ENCODE results near the gene TMPRSS3. TPM values are rescaled to one million over a fixed set of nuclear protein-coding genes. Genes with fewer than 3 reads are reported as not detected.

Gene TMPRSS3
- total and polyA plus RNA-seq, 8 donors, result 3.1 to 11.6 (median 7.9) TPM

DNA sequence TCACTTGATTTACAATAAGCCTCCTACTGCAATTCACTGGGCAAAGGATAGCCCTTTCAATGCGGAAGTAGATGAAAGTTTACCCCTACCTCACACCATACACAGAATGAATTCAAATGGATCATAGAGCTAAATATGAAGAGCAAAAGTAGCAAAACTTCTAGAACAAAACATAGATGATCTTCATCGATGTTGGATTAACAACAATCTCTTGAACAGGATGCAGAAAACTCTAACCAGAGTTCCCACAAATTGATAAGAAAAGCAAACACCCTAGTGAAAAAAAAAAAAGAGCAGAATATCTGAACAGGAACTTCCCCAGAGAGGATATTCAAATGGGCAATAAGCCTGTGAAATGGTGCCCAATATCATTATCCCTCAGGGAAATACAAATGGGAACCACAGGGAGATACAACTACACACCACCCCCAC is 6.0 kb upstream of the TMPRSS3 start:
- ATAC-seq (peak in 2 of 4 donors; percentile 56 to 58), FAIRE-seq (no peak), DNase-seq (no peak)
- 63 to 65% methylated on average over 2 of the region's 2 CpGs for WGBS, 2 donors
- intact Hi-C loops (cut with DNase I), result no loop called here
- Histone ChIP-seq H3K4me3 (no peak overlapping the region), H3K9me3 (no peaks in the 10 kb centered on the region), H3K27ac (peak overlapping the region in 1 of 4 donors; percentile 20), H3K27me3 (no peaks in the 10 kb centered on the region), H3K36me3 (no peaks in the 10 kb centered on the region), H3K4me1 (peaks cover 0 to 4% (median 0%) of the 10 kb centered on the region in 3 donors)
- TF ChIP-seq, protein P1, sequence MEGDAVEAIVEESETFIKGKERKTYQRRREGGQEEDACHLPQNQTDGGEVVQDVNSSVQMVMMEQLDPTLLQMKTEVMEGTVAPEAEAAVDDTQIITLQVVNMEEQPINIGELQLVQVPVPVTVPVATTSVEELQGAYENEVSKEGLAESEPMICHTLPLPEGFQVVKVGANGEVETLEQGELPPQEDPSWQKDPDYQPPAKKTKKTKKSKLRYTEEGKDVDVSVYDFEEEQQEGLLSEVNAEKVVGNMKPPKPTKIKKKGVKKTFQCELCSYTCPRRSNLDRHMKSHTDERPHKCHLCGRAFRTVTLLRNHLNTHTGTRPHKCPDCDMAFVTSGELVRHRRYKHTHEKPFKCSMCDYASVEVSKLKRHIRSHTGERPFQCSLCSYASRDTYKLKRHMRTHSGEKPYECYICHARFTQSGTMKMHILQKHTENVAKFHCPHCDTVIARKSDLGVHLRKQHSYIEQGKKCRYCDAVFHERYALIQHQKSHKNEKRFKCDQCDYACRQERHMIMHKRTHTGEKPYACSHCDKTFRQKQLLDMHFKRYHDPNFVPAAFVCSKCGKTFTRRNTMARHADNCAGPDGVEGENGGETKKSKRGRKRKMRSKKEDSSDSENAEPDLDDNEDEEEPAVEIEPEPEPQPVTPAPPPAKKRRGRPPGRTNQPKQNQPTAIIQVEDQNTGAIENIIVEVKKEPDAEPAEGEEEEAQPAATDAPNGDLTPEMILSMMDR (IDR thresholded peaks at IDR 0.05), result no peak

DNA sequence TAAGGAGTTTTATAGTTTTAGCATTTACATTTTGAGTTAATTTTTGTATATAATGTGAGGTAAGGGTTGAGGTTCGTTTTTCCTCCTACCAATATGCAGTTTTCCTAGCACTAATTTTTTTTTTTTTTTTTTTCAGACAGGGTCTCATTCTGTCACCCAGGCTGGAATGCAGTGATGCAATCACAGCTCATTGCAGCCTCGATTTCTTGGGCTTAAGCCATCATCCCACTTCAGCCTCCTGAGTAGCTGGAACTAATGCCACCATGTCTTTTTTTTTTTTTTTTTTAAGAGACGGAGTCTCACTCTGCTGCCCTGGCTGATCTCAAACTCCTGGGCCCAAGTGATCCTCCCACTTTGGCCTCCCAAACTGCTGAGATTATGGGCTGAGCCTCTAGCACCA is 5.3 kb upstream of the TMPRSS3 start:
- intact Hi-C loops (cut with DNase I), result no loop called here
- Histone ChIP-seq H3K27ac (no peak overlapping the region), H3K9me3 (no peaks in the 10 kb centered on the region), H3K4me1 (peaks cover 0 to 4% (median 0%) of the 10 kb centered on the region in 3 donors), H3K4me3 (no peak overlapping the region), H3K36me3 (no peaks in the 10 kb centered on the region), H3K27me3 (no peaks in the 10 kb centered on the region)
- ATAC-seq (peak in 3 of 4 donors; percentile 23 to 70 (median 56)), FAIRE-seq (no peak), DNase-seq (no peak)
- TF ChIP-seq, protein P1 (IDR thresholded peaks at IDR 0.05), result no peak
- 36 to 38% methylated on average over 3 of the region's 3 CpGs for WGBS, 2 donors

DNA sequence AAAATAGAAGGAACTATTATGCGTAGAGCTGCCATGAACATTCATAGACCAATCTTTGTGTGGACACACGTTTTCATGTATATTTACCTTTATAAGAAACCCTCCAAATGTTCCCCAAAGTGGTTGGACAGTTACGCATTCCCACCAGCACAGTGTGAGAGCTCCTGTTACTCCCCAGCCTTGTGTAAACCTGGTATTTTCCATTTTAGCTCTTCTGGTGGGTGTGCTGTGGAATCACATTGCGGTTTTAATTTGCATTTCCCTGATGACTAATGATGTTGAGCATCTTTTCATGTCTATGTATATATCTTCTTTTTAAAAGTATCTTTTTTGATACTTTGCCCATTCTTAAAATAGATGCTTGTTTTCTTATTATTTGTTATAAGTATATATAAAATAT is 4.7 kb upstream of the TMPRSS3 start:
- H3K4me3 ChIP-seq, result no peak overlapping the region
- H3K27me3 ChIP-seq, result no peaks in the 10 kb centered on the region
- no peaks in the 10 kb centered on the region for H3K9me3 ChIP-seq
- H3K36me3 ChIP-seq, result no peaks in the 10 kb centered on the region
- ATAC-seq (no peak), FAIRE-seq (no peak), DNase-seq (no peak)
- H3K4me1 ChIP-seq, result peaks cover 0 to 4% (median 0%) of the 10 kb centered on the region in 3 donors
- H3K27ac ChIP-seq, result no peak overlapping the region
- TF ChIP-seq, protein P1 (IDR thresholded peaks at IDR 0.05), result no peak
- intact Hi-C loops (cut with DNase I), result no loop called here
- 75 to 80% methylated on average over 4 of the region's 4 CpGs for WGBS, 2 donors

DNA sequence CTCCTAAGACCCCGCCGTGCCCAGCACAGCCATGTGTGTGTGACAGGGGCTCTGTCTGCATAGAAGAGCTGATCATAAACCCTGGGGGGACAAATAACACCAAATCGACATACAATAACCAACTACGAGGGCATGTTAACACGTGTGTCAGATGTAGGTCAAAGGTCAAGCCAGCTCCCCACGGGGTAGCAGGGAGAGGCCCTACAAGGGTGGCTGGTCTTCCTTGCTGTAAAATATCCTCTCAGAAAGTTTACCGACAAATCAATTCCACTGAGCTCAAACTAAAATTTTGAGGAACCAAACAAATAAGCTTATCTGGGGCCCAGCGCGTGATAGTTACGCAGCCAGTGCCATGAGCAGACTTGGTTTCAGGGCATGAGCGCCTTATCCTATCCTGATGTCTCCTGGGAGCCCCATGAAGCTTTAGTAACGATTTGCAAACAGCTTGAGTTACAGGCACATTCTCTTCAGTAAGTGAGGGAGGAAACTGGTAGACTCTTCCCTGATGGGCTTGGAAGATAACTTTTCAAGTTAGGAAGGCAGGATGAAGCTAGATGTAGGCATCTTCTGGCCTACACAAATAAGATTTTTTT is 2.7 kb upstream of the TMPRSS3 start:
- H3K9me3 ChIP-seq, result no peaks in the 10 kb centered on the region
- peaks cover 0 to 4% (median 0%) of the 10 kb centered on the region in 3 donors for H3K4me1 ChIP-seq
- DNase-seq, result no peak
- H3K27me3 ChIP-seq, result no peaks in the 10 kb centered on the region
- 71 to 73% methylated on average over 12 of the region's 12 CpGs for WGBS, 2 donors
- intact Hi-C loops (cut with DNase I), result no loop called here
- no peak overlapping the region for H3K4me3 ChIP-seq
- FAIRE-seq, result no peak
- H3K27ac ChIP-seq, result no peak overlapping the region
- no peak for ATAC-seq
- TF ChIP-seq, protein P1 (IDR thresholded peaks at IDR 0.05), result no peak
- H3K36me3 ChIP-seq, result no peaks in the 10 kb centered on the region

DNA sequence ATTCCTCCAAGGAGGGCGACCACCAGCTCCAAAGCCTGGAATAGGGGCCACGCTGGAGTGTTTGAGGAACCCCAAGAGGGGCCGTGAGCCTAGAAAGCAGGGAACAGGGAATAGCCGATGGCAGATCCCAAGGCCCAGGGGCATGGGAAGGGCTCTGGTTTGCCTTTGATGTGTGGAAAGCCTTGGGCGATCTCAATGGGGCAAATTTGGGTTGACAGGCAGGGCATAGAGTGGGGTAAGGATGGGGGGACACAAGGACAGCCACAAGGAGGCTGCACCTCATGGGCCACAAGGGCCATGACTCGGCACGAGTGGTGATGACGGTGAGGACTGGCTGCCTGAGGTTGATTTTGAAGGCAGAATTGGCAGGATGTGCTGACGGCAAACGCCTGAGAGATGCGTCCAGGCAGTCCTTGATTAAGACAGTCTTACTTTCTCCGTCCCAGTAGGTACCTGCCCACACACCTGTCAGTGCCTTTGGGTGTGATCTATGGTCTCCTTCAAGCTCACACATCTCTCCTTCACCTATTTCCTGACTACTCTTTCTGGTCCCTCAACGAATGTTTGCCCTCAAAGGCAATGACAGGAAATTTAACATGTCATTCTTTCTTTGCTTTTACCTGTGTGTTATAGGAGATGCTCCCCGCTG is 2.0 kb upstream of the TMPRSS3 start:
- intact Hi-C loops (cut with DNase I), result no loop called here
- ATAC-seq (no peak), DNase-seq (no peak)

More for the DNA sequence above, 2.0 kb upstream of the TMPRSS3 start:
- WGBS, 2 donors, result 79 to 90% methylated on average over 14 of the region's 14 CpGs
- Histone ChIP-seq H3K27me3 (no peaks in the 10 kb centered on the region), H3K4me3 (no peak overlapping the region), H3K4me1 (peaks cover 0 to 4% (median 0%) of the 10 kb centered on the region in 3 donors), H3K36me3 (no peaks in the 10 kb centered on the region), H3K27ac (no peak overlapping the region), H3K9me3 (no peaks in the 10 kb centered on the region)
- TF ChIP-seq, protein P1 (IDR thresholded peaks at IDR 0.05), result no peak
- FAIRE-seq, result no peak
